ENCODE measurements around the gene KIF26B.

The KIF26B gene

GRCh38 chr1:245544236-245544635 is 389.5 kb downstream of the KIF26B start:
- DNase-seq: no peak
- in situ Hi-C loops (cut with MboI; ENCODE audit: low pct_unique_long_range_greater_than_20kb, low sequenced_read_pairs): no loop called here

DNA sequence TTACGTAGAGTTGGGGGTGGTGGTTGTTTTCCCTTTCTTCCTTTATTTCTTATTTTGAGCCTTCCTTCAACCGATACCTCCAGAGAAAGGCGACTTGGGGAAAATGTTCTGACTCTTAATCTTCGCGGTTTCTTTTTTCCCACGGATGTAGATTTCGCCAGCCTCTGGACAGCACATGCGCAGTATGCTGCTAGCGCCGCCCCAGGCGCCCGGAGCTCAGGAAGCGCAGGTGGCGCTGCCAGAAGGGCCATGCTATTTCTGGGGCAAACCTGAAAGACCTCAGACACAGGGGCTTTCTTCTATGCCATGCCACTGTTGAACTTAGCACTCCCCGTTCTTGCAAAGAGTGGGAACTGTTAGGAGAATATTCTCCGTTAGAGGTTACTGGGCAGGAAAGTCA is 392.1 kb downstream of the KIF26B start:
- DNase-seq: no peak
- in situ Hi-C loops (cut with MboI; ENCODE audit: low pct_unique_long_range_greater_than_20kb, low sequenced_read_pairs): no loop called here

- in situ Hi-C loops (cut with MboI; ENCODE audit: low pct_unique_long_range_greater_than_20kb, low sequenced_read_pairs): no loop called here
- DNase-seq: no peak
These were observed 395.4 kb downstream of the KIF26B start for GRCh38 chr1:245549996-245550719.

- DNase-seq: peak; percentile 21
- in situ Hi-C loops (cut with MboI; ENCODE audit: low pct_unique_long_range_greater_than_20kb, low sequenced_read_pairs): no loop called here
These were observed 395.9 kb downstream of the KIF26B start for GRCh38 chr1:245550720-245551043.

GRCh38 chr1:245551536-245551935 is 396.8 kb downstream of the KIF26B start:
- no peak for DNase-seq
- in situ Hi-C loops (cut with MboI; ENCODE audit: low pct_unique_long_range_greater_than_20kb, low sequenced_read_pairs): no loop called here

DNA sequence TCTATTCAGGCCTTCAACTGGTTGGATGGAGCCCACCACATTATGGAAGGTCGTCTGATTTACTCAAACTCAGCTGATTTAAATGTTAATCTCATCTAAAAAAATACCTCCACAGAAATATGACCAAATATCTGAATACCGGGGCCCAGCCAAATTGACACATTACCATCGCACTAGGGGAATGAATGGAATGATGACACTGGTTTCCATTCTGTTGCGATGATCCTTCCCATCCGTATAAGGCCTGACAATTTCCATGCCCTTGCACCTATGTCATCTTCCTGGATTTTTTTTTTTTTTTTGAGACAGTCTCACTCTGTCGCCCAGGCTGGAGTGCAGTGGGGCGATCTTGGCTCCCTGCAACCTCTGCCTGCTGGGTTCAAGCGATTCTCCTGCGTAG is 397.5 kb downstream of the KIF26B start:
- in situ Hi-C loops (cut with MboI; ENCODE audit: low pct_unique_long_range_greater_than_20kb, low sequenced_read_pairs): no loop called here
- DNase-seq: no peak

- in situ Hi-C loops (cut with MboI; ENCODE audit: low pct_unique_long_range_greater_than_20kb, low sequenced_read_pairs): no loop called here
- no peak for DNase-seq
These were observed 401.3 kb downstream of the KIF26B start for GRCh38 chr1:245556057-245556456.

GRCh38 chr1:245558069-245558468 is 403.3 kb downstream of the KIF26B start:
- no peak for DNase-seq

DNA sequence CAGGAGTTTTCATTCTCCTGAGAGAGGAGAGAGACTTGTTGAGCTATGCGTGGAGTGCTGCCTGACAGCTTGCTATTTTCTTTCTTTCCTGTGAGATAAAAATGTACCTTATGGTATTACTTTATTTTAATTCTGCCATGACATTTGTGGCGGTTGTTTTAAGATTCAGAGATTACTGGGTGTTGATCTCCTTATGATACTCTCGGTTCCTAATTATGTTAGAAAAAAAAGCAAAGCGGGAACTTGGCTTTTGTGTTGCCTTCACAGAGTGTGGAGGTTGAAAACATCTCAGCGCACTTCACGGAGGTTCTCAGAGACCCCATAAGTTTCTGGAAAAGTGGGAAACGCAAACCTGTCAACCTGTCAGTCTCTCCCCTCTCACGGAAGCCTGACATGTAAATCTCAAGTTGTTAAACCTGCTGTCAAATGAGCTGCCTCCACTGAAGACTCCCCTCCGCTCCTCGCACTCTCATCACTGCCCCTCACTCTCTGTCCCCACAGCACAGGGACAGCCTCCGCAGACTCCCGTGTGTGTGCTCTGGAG is 405.6 kb downstream of the KIF26B start:
- no peak for DNase-seq
- in situ Hi-C loops (cut with MboI; ENCODE audit: low pct_unique_long_range_greater_than_20kb, low sequenced_read_pairs): no loop called here

More at GRCh38 chr1:245558069-245558468, 403.3 kb downstream of the KIF26B start:
- in situ Hi-C loops (cut with MboI; ENCODE audit: low pct_unique_long_range_greater_than_20kb, low sequenced_read_pairs): no loop called here

DNA sequence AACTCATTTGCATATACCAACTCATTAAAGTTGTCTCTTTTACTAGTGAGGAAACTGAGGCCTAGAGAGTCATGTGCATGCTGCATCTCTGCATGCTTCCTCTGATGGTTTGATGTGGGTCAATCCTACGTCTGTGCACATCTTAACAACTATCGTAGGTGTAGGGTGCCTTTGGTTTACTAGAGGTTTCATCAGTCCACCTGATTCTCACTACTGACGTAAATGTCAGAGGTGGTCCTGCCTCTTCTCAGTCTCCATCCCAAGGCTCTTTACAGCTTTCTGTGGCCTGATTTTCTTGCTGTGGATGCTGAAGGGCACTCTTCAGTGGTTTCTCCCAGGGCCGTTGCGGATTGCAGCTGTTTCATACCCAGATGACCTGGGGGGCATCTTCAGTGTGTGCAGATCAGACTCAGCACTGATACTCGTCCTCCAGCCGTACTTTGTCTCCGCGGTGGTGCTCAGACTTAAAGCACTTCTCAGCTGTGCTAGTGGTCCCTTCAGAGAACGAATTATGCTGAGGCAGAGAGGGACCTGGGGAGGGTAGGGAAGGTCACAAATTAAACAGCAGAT is 407.0 kb downstream of the KIF26B start:
- no peak for DNase-seq
- in situ Hi-C loops (cut with MboI; ENCODE audit: low pct_unique_long_range_greater_than_20kb, low sequenced_read_pairs): no loop called here

DNA sequence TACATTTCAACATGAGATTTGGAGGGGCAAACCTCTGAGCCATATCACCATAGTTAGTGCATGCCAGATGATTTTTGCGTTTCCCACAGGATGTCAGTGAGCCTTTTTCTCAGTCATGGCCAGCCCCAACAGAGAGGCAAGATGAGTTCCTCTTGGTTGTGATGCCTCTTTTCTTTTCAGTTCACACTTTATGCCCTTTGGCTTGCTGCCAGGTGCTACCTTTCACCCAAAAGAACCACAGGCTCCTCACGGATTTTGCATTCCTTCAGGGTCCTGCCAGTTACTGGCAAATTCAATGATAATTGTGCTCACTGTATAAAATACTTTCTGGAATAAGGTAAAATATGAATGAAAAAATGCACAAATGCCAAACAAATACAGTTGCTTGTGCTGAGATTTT is 411.3 kb downstream of the KIF26B start:
- DNase-seq: no peak
- in situ Hi-C loops (cut with MboI; ENCODE audit: low pct_unique_long_range_greater_than_20kb, low sequenced_read_pairs): no loop called here

GRCh38 chr1:245566952-245567351 is 412.2 kb downstream of the KIF26B start:
- in situ Hi-C loops (cut with MboI; ENCODE audit: low pct_unique_long_range_greater_than_20kb, low sequenced_read_pairs): no loop called here
- DNase-seq: no peak

- DNase-seq: no peak
- in situ Hi-C loops (cut with MboI; ENCODE audit: low pct_unique_long_range_greater_than_20kb, low sequenced_read_pairs): no loop called here
These were observed 417.1 kb downstream of the KIF26B start for GRCh38 chr1:245571815-245572294.

DNA sequence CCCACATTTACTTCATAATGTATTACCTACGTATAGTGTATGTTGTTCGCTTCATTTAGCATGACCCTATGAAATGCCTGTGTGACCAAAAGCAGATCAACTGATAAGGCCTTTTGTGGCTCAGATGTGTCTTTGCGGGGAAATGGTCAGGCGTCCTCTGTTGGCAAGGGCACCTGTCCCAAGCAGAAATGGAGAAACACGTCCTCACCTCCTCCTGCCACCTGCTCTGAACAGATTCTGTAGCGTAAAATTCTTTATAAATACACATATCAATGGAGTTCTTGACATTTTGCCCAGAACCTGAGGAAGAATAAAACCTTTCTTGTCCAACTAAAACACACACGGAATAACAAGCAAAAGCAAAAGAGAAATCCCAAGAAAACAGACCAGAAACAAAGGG is 417.9 kb downstream of the KIF26B start:
- in situ Hi-C loops (cut with MboI; ENCODE audit: low pct_unique_long_range_greater_than_20kb, low sequenced_read_pairs): no loop called here
- DNase-seq: no peak

- DNase-seq: no peak
- in situ Hi-C loops (cut with MboI; ENCODE audit: low pct_unique_long_range_greater_than_20kb, low sequenced_read_pairs): no loop called here
These were observed 420.9 kb downstream of the KIF26B start for GRCh38 chr1:245575710-245576109.

GRCh38 chr1:245576323-245576722 is 421.5 kb downstream of the KIF26B start:
- in situ Hi-C loops (cut with MboI; ENCODE audit: low pct_unique_long_range_greater_than_20kb, low sequenced_read_pairs): no loop called here
- DNase-seq: no peak

DNA sequence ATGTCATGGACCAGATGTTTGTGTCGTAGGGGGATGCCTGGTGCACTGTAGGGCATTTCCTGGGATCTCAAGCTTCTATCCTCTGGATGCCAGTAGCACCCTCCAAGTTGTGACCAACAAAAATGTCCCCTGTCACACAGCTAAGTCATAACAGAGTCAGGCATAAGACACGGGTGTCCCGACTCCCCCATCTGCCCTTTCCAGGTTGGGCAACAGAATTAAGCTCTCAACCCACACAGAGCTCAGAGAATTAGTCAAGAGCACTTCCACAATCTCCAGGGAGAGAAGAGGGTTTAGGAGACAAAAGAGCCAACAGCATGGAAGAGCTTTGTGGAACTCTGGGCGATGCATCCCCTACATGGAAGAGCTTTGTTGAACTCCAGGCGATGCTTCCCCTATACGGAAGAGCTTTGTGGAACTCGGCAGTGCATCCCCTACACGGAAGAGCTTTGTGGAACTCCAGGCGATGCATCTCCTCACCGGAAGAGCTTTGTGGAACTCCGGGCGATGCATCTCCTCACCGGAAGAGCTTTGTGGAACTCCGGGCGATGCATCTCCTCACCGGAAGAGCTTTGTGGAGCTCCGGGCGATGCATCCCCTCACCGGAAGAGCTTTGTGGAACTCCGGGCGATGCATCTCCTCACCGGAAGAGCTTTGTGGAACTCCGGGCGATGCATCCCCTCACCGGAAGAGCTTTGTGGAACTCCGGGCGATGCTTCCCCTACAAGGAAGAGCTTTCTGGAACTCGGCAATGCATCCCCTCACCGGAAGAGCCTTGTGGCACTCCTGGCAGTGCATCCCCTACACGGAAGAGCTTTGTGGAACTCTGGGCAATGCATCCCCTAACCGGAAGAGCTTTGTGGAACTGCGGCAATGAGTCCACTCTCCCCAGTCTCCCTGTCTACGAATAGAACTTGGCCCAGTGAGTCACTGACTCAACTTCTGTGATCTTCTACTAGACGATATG is 422.7 kb downstream of the KIF26B start:
- no peak for DNase-seq
- in situ Hi-C loops (cut with MboI; ENCODE audit: low pct_unique_long_range_greater_than_20kb, low sequenced_read_pairs): no loop called here

DNA sequence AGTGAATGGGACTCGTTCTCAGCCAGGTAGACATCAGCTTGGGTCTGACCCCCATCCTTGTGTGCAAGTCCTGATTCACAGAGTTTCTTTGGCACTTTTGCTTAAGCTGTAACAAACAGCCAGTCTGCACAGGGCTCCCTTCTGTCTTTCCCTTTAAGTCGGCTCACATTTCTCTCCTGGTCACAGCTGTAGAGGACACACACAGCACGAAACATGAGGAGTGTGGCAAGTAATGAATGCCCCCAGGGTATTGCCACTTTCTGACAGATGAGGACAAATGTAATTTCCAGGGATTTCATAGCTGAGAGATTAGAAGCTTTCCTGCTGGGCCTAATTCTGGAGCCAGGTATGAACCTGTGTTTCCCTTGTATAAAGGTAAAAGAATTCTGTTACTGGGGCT is 423.5 kb downstream of the KIF26B start:
- no peak for DNase-seq
- in situ Hi-C loops (cut with MboI; ENCODE audit: low pct_unique_long_range_greater_than_20kb, low sequenced_read_pairs): no loop called here

GRCh38 chr1:245578771-245579170 is 424.0 kb downstream of the KIF26B start:
- in situ Hi-C loops (cut with MboI; ENCODE audit: low pct_unique_long_range_greater_than_20kb, low sequenced_read_pairs): no loop called here
- DNase-seq: no peak

GRCh38 chr1:245579881-245580280 is 425.1 kb downstream of the KIF26B start:
- in situ Hi-C loops (cut with MboI; ENCODE audit: low pct_unique_long_range_greater_than_20kb, low sequenced_read_pairs): no loop called here
- no peak for DNase-seq

Data from KBM-7 (cell line).